ENCODE results near the gene SART1.

Gene SART1

DNA sequence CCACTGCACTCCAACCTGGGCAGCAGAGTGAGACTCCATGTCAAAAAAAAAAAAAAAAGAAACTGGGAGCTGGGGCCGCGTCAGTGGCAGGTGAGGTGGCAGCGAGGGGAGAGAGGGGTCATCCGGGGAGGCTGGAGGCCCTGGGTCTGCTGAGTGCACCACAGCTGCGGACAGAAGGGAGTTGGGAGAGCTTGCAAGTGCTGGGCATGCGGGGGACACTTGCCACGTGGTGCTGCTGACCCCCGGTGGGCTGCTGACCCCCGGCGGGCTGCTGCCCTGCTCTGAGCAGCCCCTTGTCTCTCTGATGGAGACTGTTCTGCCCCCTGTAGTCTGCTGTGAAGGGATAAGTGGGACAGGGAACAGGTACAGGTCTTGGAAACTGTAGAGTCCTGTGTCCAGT, 39.7 kb upstream of the SART1 start:
- TF ChIP-seq, protein P1, sequence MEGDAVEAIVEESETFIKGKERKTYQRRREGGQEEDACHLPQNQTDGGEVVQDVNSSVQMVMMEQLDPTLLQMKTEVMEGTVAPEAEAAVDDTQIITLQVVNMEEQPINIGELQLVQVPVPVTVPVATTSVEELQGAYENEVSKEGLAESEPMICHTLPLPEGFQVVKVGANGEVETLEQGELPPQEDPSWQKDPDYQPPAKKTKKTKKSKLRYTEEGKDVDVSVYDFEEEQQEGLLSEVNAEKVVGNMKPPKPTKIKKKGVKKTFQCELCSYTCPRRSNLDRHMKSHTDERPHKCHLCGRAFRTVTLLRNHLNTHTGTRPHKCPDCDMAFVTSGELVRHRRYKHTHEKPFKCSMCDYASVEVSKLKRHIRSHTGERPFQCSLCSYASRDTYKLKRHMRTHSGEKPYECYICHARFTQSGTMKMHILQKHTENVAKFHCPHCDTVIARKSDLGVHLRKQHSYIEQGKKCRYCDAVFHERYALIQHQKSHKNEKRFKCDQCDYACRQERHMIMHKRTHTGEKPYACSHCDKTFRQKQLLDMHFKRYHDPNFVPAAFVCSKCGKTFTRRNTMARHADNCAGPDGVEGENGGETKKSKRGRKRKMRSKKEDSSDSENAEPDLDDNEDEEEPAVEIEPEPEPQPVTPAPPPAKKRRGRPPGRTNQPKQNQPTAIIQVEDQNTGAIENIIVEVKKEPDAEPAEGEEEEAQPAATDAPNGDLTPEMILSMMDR (IDR thresholded peaks at IDR 0.05; ENCODE audit: low read depth, low read length), result no peak

GRCh38 chr11:65922565-65922964, 39.0 kb upstream of the SART1 start:
- no peak overlapping the region for H3K4me3 ChIP-seq (ENCODE audit: low read depth, low read length)

More for the DNA sequence above, 39.7 kb upstream of the SART1 start:
- no peak overlapping the region for H3K4me3 ChIP-seq (ENCODE audit: low read depth, low read length)

DNA sequence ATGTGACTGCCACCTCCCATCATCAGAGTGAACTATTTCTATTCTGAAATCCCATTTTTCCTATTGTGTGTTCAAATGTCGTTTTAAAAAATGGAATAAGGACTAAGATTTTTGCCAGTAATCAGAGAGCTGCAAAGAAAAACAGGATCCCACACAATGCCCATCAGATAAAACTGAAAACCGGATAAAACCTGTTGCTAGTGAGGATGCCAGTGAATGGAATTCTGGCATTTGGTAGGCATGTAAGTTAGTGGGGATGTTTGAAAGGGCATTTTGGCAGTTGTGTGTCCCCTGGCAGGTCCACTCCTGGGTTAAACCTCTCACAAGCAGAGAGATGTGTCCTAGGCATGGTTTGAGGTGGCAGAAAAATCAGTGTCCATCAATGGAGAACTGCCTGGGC, 36.1 kb upstream of the SART1 start:
- TF ChIP-seq, protein P1 (IDR thresholded peaks at IDR 0.05; ENCODE audit: low read depth, low read length), result no peak
- no peak overlapping the region for H3K4me3 ChIP-seq (ENCODE audit: low read depth, low read length)

More at GRCh38 chr11:65922565-65922964, 39.0 kb upstream of the SART1 start:
- TF ChIP-seq, protein P1 (IDR thresholded peaks at IDR 0.05; ENCODE audit: low read depth, low read length), result no peak

- TF ChIP-seq, protein P1 (IDR thresholded peaks at IDR 0.05; ENCODE audit: low read depth, low read length), result no peak
- H3K4me3 ChIP-seq (ENCODE audit: low read depth, low read length), result no peak overlapping the region
Measured at GRCh38 chr11:65927904-65928397, 33.6 kb upstream of the SART1 start.

DNA sequence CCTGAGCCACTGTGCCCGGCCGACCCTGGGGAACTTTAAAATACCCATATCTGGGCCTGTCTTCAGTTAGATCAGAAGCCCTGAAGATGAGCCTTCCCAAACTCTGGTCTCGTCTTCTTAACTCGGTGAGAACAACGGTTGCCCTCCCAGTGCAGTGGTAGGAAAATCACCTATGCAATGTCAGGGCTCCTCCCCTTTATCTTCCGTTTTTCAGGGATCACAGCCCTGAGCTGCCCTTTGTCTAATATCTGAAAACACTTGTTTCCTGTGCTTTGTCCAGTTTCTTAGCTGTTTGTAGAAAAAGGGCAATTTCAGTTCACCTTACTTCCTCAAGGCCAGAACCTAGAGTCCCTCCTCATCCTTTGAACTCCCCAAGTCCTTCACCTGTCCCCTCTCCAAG, 32.9 kb upstream of the SART1 start:
- H3K4me3 ChIP-seq (ENCODE audit: low read depth, low read length), result no peak overlapping the region
- TF ChIP-seq, protein P1 (IDR thresholded peaks at IDR 0.05; ENCODE audit: low read depth, low read length), result no peak

- no peak overlapping the region for H3K4me3 ChIP-seq (ENCODE audit: low read depth, low read length)
- TF ChIP-seq, protein P1 (IDR thresholded peaks at IDR 0.05; ENCODE audit: low read depth, low read length), result no peak
Measured at GRCh38 chr11:65931773-65932557, 29.6 kb upstream of the SART1 start.

DNA sequence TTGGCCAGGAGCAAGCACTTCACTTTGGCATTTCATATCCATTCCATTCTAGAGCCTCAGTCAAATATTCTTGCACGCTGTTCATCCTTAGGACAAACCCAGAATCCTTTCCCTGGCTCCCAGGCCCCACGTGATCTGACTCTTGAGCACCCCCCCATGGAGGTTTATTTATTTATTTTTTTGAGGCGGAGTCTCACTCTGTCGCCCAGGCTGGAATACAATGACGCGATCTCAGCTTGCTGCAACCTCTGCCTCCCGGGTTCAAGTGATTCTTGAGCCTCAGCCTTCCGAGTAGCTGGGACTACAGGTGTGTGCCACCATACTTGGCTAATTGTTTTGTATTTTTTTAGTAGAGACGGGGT, 29.0 kb upstream of the SART1 start:
- TF ChIP-seq, protein P1 (IDR thresholded peaks at IDR 0.05; ENCODE audit: low read depth, low read length), result no peak
- no peak overlapping the region for H3K4me3 ChIP-seq (ENCODE audit: low read depth, low read length)

Measured in WI38 (cell line).